IPS-20b (cell line): ENCODE data around the gene MVP.

Source experiments
- H3K27ac ChIP-seq: one replicate; pipeline ENCODE4 v1.5.1; 2013; ENCODE audit warnings: low read length
- H3K27me3 ChIP-seq: 2 replicates; pipeline ENCODE4 v1.6.1; 2013; ENCODE audit warnings: mild to moderate bottlenecking, low read length, inconsistent platforms; ENCODE audit not compliant: insufficient read depth
- H3K36me3 ChIP-seq: 2 replicates; pipeline ENCODE4 v1.6.1; 2013; ENCODE audit warnings: low read depth, mild to moderate bottlenecking, inconsistent platforms, low read length, moderate library complexity; ENCODE audit not compliant: insufficient read depth
- H3K4me1 ChIP-seq: 2 replicates; pipeline ENCODE4 v1.6.1; 2013; ENCODE audit warnings: mild to moderate bottlenecking, control low read depth, inconsistent platforms, low read length, moderate library complexity; ENCODE audit not compliant: insufficient read depth
- H3K4me3 ChIP-seq: 2 replicates; pipeline ENCODE4 v1.5.1; 2013; ENCODE audit warnings: mild to moderate bottlenecking, low read length, inconsistent platforms
- H3K9ac ChIP-seq: 2 replicates; pipeline ENCODE4 v1.6.1; 2013; ENCODE audit warnings: low read depth, mild to moderate bottlenecking, inconsistent platforms, low read length, moderate library complexity
- H3K9me3 ChIP-seq: 2 replicates; pipeline ENCODE4 v1.6.1; 2013; ENCODE audit warnings: mild to moderate bottlenecking, low read depth, low read length, inconsistent platforms; ENCODE audit not compliant: insufficient read depth

MVP gene

GRCh38 chr16:29812754-29813643 is 7.3 kb upstream of the MVP start:
- Histone ChIP-seq H3K9me3 (no peaks in the 10 kb centered on the region), H3K27ac (no peak overlapping the region), H3K27me3 (no peaks in the 10 kb centered on the region), H3K9ac (peak overlapping the region; percentile 95; the same call in 1 of the 2 replicates), H3K4me1 (peaks cover 17% of the 10 kb centered on the region), H3K4me3 (peak overlapping the region; percentile 98), H3K36me3 (peaks cover 27% of the 10 kb centered on the region)

DNA sequence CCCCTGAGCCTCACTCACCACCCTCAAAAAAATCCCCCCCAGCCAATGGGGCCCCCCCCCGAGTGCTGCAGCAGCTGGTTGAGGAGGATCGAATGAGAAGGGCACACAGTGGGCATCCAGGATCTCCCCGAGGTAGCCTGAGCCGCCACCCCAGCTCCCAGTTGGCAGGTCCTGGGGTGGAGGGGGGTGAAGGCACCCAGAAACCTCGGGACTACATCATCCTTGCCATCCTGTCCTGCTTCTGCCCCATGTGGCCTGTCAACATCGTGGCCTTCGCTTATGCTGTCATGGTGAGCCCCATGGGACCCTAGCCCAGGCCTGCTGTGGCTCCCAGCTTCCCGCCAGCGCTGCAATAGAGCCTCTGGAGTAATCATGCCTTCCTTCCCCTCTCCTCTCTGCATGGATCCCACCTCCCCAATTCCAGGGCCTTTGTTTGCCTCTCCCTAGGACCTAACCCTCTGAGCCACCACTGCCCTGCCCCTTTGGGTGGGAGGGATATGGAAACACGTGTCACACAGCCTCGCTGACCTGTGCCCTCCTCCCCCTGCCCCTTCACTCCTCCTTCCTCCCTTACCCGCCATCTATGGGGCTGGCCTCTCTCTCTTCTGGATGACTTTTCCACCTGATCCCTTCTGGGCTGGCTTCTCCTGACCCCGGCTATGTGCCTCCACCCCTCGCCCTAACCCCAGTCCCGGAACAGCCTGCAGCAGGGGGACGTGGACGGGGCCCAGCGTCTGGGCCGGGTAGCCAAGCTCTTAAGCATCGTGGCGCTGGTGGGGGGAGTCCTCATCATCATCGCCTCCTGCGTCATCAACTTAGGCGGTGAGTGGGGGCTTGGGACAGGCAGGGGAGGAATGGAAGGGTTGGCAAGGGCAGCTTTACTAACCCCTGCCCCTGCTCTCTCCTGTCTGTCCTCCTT is 6.4 kb upstream of the MVP start:
- Histone ChIP-seq H3K4me3 (peak overlapping the region; percentile 98; the same call in 1 of the 2 replicates), H3K9ac (peak overlapping the region; percentile 95; the same call in 1 of the 2 replicates), H3K4me1 (peaks cover 13% of the 10 kb centered on the region), H3K36me3 (peaks cover 27% of the 10 kb centered on the region), H3K9me3 (no peaks in the 10 kb centered on the region), H3K27ac (peak overlapping the region; percentile 32), H3K27me3 (no peaks in the 10 kb centered on the region)

- Histone ChIP-seq H3K27ac (peak overlapping the region; percentile 32), H3K9me3 (no peaks in the 10 kb centered on the region), H3K4me1 (peaks cover 11% of the 10 kb centered on the region; the same call in 1 of the 2 replicates), H3K4me3 (peak overlapping the region; percentile 98; the same call in 1 of the 2 replicates), H3K27me3 (no peaks in the 10 kb centered on the region), H3K36me3 (peaks cover 28% of the 10 kb centered on the region), H3K9ac (peak overlapping the region; percentile 95; the same call in 1 of the 2 replicates)
Observed at GRCh38 chr16:29814592-29814991, 5.7 kb upstream of the MVP start.

GRCh38 chr16:29815032-29815721 is 5.1 kb upstream of the MVP start:
- Histone ChIP-seq H3K27me3 (no peaks in the 10 kb centered on the region), H3K4me3 (peak overlapping the region; percentile 98), H3K9me3 (no peaks in the 10 kb centered on the region), H3K27ac (no peak overlapping the region), H3K9ac (peak overlapping the region; percentile 95; the same call in 1 of the 2 replicates), H3K36me3 (peaks cover 28% of the 10 kb centered on the region), H3K4me1 (peaks cover 10% of the 10 kb centered on the region; the same call in 1 of the 2 replicates)

GRCh38 chr16:29815793-29816693 is 4.2 kb upstream of the MVP start, which contains the start of gene PAGR1:
PAGR1 (plus strand) TSS chr16:29816152; CDS start chr16:29816526, 374 bp downstream.
- peak within 1 kb of the TSS; percentile 98 for H3K4me3 ChIP-seq
- H3K4me1 ChIP-seq, result peaks cover 10% of the 10 kb centered on the region; the same call in 1 of the 2 replicates
- peak within 1 kb of the TSS; percentile 83 for H3K27ac ChIP-seq
- H3K27me3 ChIP-seq, result no peaks in the 10 kb centered on the region
- no peaks in the 10 kb centered on the region for H3K9me3 ChIP-seq
- H3K36me3 ChIP-seq, result peaks cover 33% of the 10 kb centered on the region
- peak within 1 kb of the TSS; percentile 95 for H3K9ac ChIP-seq

DNA sequence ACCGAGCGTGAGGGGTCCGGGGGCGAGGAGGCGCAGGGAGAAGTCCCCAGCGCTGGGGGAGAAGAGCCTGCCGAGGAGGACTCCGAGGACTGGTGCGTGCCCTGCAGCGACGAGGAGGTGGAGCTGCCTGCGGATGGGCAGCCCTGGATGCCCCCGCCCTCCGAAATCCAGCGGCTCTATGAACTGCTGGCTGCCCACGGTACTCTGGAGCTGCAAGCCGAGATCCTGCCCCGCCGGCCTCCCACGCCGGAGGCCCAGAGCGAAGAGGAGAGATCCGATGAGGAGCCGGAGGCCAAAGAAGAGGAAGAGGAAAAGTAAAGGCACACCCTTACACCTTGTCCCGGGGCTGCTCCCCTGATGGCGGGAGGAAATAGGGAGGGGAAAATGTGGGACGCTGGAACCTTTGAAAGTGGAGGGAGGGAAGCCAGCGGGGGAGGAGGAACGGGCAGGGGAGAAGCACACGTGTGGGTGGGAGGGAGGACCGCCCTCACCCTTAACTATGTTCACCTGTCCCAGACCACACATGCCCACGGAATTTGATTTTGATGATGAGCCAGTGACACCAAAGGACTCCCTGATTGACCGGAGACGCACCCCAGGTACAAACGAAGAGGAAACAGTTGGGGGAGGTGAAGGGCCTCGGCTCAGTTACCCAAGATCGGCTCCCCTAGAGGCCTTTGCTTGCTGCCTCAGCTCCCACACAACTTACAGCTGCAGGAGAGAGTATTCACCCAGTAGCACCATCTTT is 3.4 kb upstream of the MVP start:
- no peaks in the 10 kb centered on the region for H3K9me3 ChIP-seq
- H3K27me3 ChIP-seq, result no peaks in the 10 kb centered on the region
- H3K4me3 ChIP-seq, result peak overlapping the region; percentile 98
- peaks cover 33% of the 10 kb centered on the region for H3K36me3 ChIP-seq
- H3K9ac ChIP-seq, result peak overlapping the region; percentile 95
- H3K27ac ChIP-seq, result peak overlapping the region; percentile 83
- H3K4me1 ChIP-seq, result peaks cover 10% of the 10 kb centered on the region; the same call in 1 of the 2 replicates

DNA sequence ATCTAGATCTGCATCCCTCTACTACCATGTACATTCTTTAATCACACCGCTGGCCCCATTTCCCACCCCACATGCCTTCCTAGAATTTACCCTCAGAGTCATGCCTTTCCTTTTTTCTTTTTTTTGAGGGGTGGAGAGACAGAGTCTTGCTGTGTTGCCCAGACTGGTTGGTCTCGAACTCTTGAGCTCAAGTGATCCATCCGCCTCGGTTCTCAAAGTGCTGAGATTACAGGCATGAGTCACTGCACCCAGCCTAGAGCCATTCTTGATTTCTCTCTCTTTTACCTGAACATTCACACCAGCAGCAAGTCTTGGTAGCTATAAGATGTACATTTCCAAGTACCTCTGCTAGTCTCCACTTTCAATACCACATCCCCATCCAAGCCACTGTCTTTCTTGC is 2.2 kb upstream of the MVP start:
- no peak overlapping the region for H3K27ac ChIP-seq

DNA sequence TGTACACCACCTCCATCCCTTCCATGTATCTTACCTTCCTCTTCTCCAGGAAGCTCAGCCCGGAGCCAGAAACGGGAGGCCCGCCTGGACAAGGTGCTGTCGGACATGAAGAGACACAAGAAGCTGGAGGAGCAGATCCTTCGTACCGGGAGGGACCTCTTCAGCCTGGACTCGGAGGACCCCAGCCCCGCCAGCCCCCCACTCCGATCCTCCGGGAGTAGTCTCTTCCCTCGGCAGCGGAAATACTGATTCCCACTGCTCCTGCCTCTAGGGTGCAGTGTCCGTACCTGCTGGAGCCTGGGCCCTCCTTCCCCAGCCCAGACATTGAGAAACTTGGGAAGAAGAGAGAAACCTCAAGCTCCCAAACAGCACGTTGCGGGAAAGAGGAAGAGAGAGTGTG is 756 bp upstream of the MVP start:
- Histone ChIP-seq H3K4me3 (no peak overlapping the region), H3K27ac (no peak overlapping the region)

More for the DNA sequence above, 2.2 kb upstream of the MVP start:
- peaks cover 10% of the 10 kb centered on the region; the same call in 1 of the 2 replicates for H3K4me1 ChIP-seq
- H3K27me3 ChIP-seq, result no peaks in the 10 kb centered on the region
- peak overlapping the region; percentile 16; the same call in 1 of the 2 replicates for H3K4me3 ChIP-seq
- no peak overlapping the region for H3K9ac ChIP-seq
- no peaks in the 10 kb centered on the region for H3K9me3 ChIP-seq
- H3K36me3 ChIP-seq, result peaks cover 33% of the 10 kb centered on the region

GRCh38 chr16:29820730-29821642 is 724 bp downstream of the MVP start:
- Histone ChIP-seq H3K4me3 (no peak overlapping the region; the same call in 1 of the 2 replicates), H3K9me3 (no peaks in the 10 kb centered on the region), H3K36me3 (peaks cover 33% of the 10 kb centered on the region), H3K9ac (no peak overlapping the region; the same call in 1 of the 2 replicates), H3K27me3 (no peaks in the 10 kb centered on the region), H3K27ac (no peak overlapping the region), H3K4me1 (peaks cover 13% of the 10 kb centered on the region; the same call in 1 of the 2 replicates)

More for the DNA sequence above, 756 bp upstream of the MVP start:
- peaks cover 33% of the 10 kb centered on the region for H3K36me3 ChIP-seq
- no peaks in the 10 kb centered on the region for H3K27me3 ChIP-seq
- H3K4me1 ChIP-seq, result peaks cover 3% of the 10 kb centered on the region; the same call in 1 of the 2 replicates
- H3K9me3 ChIP-seq, result no peaks in the 10 kb centered on the region
- H3K9ac ChIP-seq, result no peak overlapping the region
